Endothelial cell of umbilical vein (primary cell): ENCODE data around the gene DCK. TPM values are rescaled to one million over a fixed set of nuclear protein-coding genes. Genes with fewer than 3 reads are reported as not detected.
A peak's percentile ranks its signal among the peaks of the same experiment; 100 is the strongest.

Experiments used
- BruUV-seq: library from RNA; stranded (reverse); fragments of 400-500 nt; replicated peaks from 2 replicates; lab custom pipeline; 2021; lab: Mats Ljungman, UMichigan
- CTCF ChIA-PET: fragments of 300-600, 350-600 bp; sonication (Branson Sonifier 250); formaldehyde crosslinking; loops from one replicate; lab custom pipeline; 2021; ENCODE audit warnings: antibody characterized with exemption, inconsistent platforms; lab: Charles Lee
- POLR2A ChIA-PET: fragments of 300-600, 350-600 bp; sonication (Branson Sonifier 250); formaldehyde crosslinking; loops from one replicate; lab custom pipeline; 2021; ENCODE audit warnings: antibody characterized with exemption, inconsistent platforms; lab: Charles Lee
- DNase-seq: peaks from one replicate; pipeline ENCODE4 v3.0.0-alpha.2; 2011; ENCODE audit warnings: low read depth, low spot score
- FAIRE-seq: peaks from 2 replicates; lab custom pipeline; 2011; peaks lifted over from hg19 to GRCh38; lab: Jason Lieb, UNC
- H2AFZ ChIP-seq: 2 replicates; pipeline ENCODE4 v1.6.0; 2012; ENCODE audit warnings: low read depth, low read length, control low read depth, inconsistent platforms
- H3K27ac ChIP-seq: 2 replicates; pipeline ENCODE4 v1.5.1; 2011; ENCODE audit warnings: low read depth, mild to moderate bottlenecking, control low read depth, low read length, moderate library complexity; ENCODE audit not compliant: insufficient read depth
- H3K27me3 ChIP-seq, 2 experiments: 2 replicates each; pipeline versions ENCODE4 v1.6.0 to v1.6.1; 2011; ENCODE audit warnings: low read length in 2 of 2, mixed read lengths in 1 of 2; ENCODE audit not compliant: control insufficient read depth in 2 of 2, insufficient read depth in 2 of 2
- H3K36me3 ChIP-seq, 2 experiments: 2 replicates in 1 of 2; 3 replicates in 1 of 2; pipeline ENCODE4 v1.5.1; 2011; ENCODE audit warnings: low read length in 2 of 2, mild to moderate bottlenecking in 1 of 2, moderate library complexity in 1 of 2; ENCODE audit not compliant: control insufficient read depth in 2 of 2, insufficient read depth in 2 of 2; ENCODE audit errors: extremely low read depth in 1 of 2
- H3K4me1 ChIP-seq: 3 replicates; pipeline ENCODE4 v1.5.1; 2011; ENCODE audit warnings: mild to moderate bottlenecking, low read length; ENCODE audit not compliant: control insufficient read depth, insufficient read depth; ENCODE audit errors: extremely low read depth
- H3K4me2 ChIP-seq: 2 replicates; pipeline ENCODE4 v1.6.1; 2011; ENCODE audit warnings: low read length, control low read depth, mixed read lengths; ENCODE audit not compliant: insufficient read depth
- H3K4me3 ChIP-seq, 3 experiments: fragments of 200-600 bp in 1 of 3; sonication (generic), shearing (Covaris generic) in 1 of 3; replicated peaks in 1 of 3; 2 replicates each; pipeline ENCODE4 v1.5.1; 2011 to 2016; ENCODE audit warnings: control low read depth in 3 of 3, low read length in 3 of 3, mild to moderate bottlenecking in 2 of 3, inconsistent platforms in 1 of 3, low read depth in 1 of 3, moderate library complexity in 1 of 3; ENCODE audit not compliant: insufficient read depth in 1 of 3
- H3K79me2 ChIP-seq: 2 replicates; pipeline ENCODE4 v1.6.0; 2012; ENCODE audit warnings: low read length, inconsistent platforms; ENCODE audit not compliant: control insufficient read depth, insufficient read depth
- H3K9ac ChIP-seq: replicated peaks from 2 replicates; pipeline ENCODE3; 2011; ENCODE audit warnings: low read length, control low read depth; ENCODE audit not compliant: insufficient read depth; ENCODE audit errors: extremely low read depth
- H3K9me1 ChIP-seq: replicated peaks from 3 replicates; pipeline ENCODE4 v1.6.0; 2011; ENCODE audit warnings: mild to moderate bottlenecking, low read length; ENCODE audit not compliant: control insufficient read depth, insufficient read depth; ENCODE audit errors: extremely low read depth
- H3K9me3 ChIP-seq: replicated peaks from 2 replicates; pipeline ENCODE4 v1.5.1; 2012; ENCODE audit warnings: low read length, inconsistent platforms; ENCODE audit not compliant: control insufficient read depth, insufficient read depth
- H4K20me1 ChIP-seq: replicated peaks from 2 replicates; pipeline ENCODE3; 2011; ENCODE audit warnings: mild to moderate bottlenecking, low read length; ENCODE audit not compliant: control insufficient read depth, insufficient read depth; ENCODE audit errors: extremely low read depth
- EZH2 ChIP-seq: IDR thresholded peaks from 2 replicates; pipeline ENCODE4 v1.6.1; 2012; ENCODE audit warnings: borderline replicate concordance, low read depth, mild to moderate bottlenecking, moderate library complexity, low read length, inconsistent platforms; ENCODE audit not compliant: severe bottlenecking
- FOS ChIP-seq: IDR thresholded peaks from 2 replicates; pipeline ENCODE4 v1.6.1; 2011; ENCODE audit warnings: mild to moderate bottlenecking, low read length, moderate library complexity, borderline replicate concordance; ENCODE audit not compliant: insufficient read depth
- GATA2 ChIP-seq: IDR thresholded peaks from 2 replicates; pipeline ENCODE4 v1.7.0; 2011; ENCODE audit warnings: low read depth, mild to moderate bottlenecking, moderate library complexity, mixed read lengths, low read length; ENCODE audit not compliant: insufficient read length, insufficient read depth
- JUN ChIP-seq: IDR thresholded peaks from 2 replicates; pipeline ENCODE4 v1.6.1; 2011; ENCODE audit warnings: borderline replicate concordance, low read depth; ENCODE audit not compliant: insufficient read length, insufficient read depth
- MAX ChIP-seq: IDR thresholded peaks from 2 replicates; pipeline ENCODE4 v1.6.1; 2011; ENCODE audit not compliant: insufficient read depth, insufficient read length
- MYC ChIP-seq: IDR thresholded peaks from one replicate; pipeline ENCODE4 v1.6.1; 2011; ENCODE audit warnings: mild to moderate bottlenecking, low read depth, low read length
- POLR2A ChIP-seq: IDR thresholded peaks from 2 replicates; pipeline ENCODE4 v1.6.1; 2012; ENCODE audit warnings: low read depth, mild to moderate bottlenecking, control low read depth, low read length
- POLR2AphosphoS5 ChIP-seq: IDR thresholded peaks from 2 replicates; pipeline ENCODE4 v1.6.1; 2012; ENCODE audit warnings: low read depth, mild to moderate bottlenecking, control low read depth, low read length, moderate library complexity; ENCODE audit not compliant: insufficient read depth
- dilution Hi-C: fragments of 300-500 bp; cut with MboI; formaldehyde crosslinking; loops from one replicate; pipeline ENCODE4 v1.15.0; 2019; ENCODE audit warnings: low sequenced_read_pairs; ENCODE audit not compliant: extremely low pct_ligation_motif_present
- intact Hi-C: fragments of 100-400 bp; cut with micrococcal nuclease; formaldehyde crosslinking; loops from one replicate; pipeline ENCODE4 v1.10.0; 2022
- polyA plus RNA-seq, 4 experiments: library from polyadenylated mRNA; depleted of rRNA in 3 of 4; stranded (reverse) in 3 of 4; unstranded in 1 of 4; fragments of >200 nt; gene quantifications; 2 replicates each; pipeline versions ENCODE4 v1.2.1 to v1.2.3, GENCODE V29; 2011 to 2012; ENCODE audit warnings: missing spikeins in 1 of 4
- total RNA-seq: library from RNA; stranded (reverse); gene quantifications from 2 replicates; pipeline ENCODE4 v1.2.3, GENCODE V29; 2021
- TF ChIP-seq, protein P1 (sequence below), 2 donors: IDR thresholded peaks; 1 replicate in 1 of 2; 2 replicates in 1 of 2; pipeline ENCODE4 v1.5.1; 2011; ENCODE audit warnings: low read length in 2 of 2, mild to moderate bottlenecking in 2 of 2, moderate library complexity in 2 of 2, control low read depth in 1 of 2, inconsistent platforms in 1 of 2, low read depth in 1 of 2; ENCODE audit not compliant: insufficient read depth in 1 of 2; ENCODE audit errors: extremely low read depth in 1 of 2

The DCK gene
- total and polyA plus RNA-seq, 2 donors (not counting 3 experiments of a cell fraction or from before 2014, with no cell fraction given) = 4.8 to 19.9 TPM

GRCh38 chr4:71074452-71075299 is 81.2 kb downstream of the DCK start:
- H2AFZ ChIP-seq = no peak overlapping the region
- H3K4me2 ChIP-seq = no peak overlapping the region
- no peaks in the 10 kb centered on the region for H3K36me3 ChIP-seq
- DNase-seq (no peak), FAIRE-seq (peak; percentile 12)
- ChIA-PET POLR2A (no interaction called here), CTCF (no interaction called here)
- intact Hi-C loops = no loop called here
- BruUV-seq = no TSS peak
- H3K9ac ChIP-seq = no peak overlapping the region
- no peaks in the 10 kb centered on the region for H3K9me3 ChIP-seq
- dilution Hi-C loops = no loop called here
- H3K9me1 ChIP-seq = no peaks in the 10 kb centered on the region
- no peaks in the 10 kb centered on the region for H3K79me2 ChIP-seq
- no peak overlapping the region for H3K27ac ChIP-seq
- H4K20me1 ChIP-seq = no peaks in the 10 kb centered on the region
- no peaks in the 10 kb centered on the region for H3K4me1 ChIP-seq
- no peak overlapping the region for H3K4me3 ChIP-seq
- TF ChIP-seq MYC = no peak
- TF ChIP-seq POLR2A = no peak
- TF ChIP-seq POLR2AphosphoS5 = no peak
- no peak for TF ChIP-seq MAX
- TF ChIP-seq GATA2 = no peak
- no peak for TF ChIP-seq JUN
- no peak for TF ChIP-seq EZH2
- TF ChIP-seq, protein P1, sequence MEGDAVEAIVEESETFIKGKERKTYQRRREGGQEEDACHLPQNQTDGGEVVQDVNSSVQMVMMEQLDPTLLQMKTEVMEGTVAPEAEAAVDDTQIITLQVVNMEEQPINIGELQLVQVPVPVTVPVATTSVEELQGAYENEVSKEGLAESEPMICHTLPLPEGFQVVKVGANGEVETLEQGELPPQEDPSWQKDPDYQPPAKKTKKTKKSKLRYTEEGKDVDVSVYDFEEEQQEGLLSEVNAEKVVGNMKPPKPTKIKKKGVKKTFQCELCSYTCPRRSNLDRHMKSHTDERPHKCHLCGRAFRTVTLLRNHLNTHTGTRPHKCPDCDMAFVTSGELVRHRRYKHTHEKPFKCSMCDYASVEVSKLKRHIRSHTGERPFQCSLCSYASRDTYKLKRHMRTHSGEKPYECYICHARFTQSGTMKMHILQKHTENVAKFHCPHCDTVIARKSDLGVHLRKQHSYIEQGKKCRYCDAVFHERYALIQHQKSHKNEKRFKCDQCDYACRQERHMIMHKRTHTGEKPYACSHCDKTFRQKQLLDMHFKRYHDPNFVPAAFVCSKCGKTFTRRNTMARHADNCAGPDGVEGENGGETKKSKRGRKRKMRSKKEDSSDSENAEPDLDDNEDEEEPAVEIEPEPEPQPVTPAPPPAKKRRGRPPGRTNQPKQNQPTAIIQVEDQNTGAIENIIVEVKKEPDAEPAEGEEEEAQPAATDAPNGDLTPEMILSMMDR (IDR thresholded peaks at IDR 0.05; ENCODE audit: extremely low read depth in 1 of 2, insufficient read depth in 1 of 2, low read depth in 1 of 2, low read length in 2 of 2) = no peak
- no peak for TF ChIP-seq FOS
- peaks cover 0 to 4% of the 10 kb centered on the region in 2 experiments for H3K27me3 ChIP-seq

Other genes starting within 250 kb of the DCK start
- gene GRSF1, start 153.8 kb upstream of the DCK start, total RNA-seq = 70.7 and 71.6 TPM in 2 replicates
- gene GRSF1, start 153.8 kb upstream of the DCK start, polyA plus RNA-seq = 26.2 and 29.1 TPM in 2 replicates
- gene MOB1B, start 91.3 kb upstream of the DCK start, total RNA-seq = 23.9 and 25.9 TPM in 2 replicates
- 2.6 and 4.3 TPM in 2 replicates for gene MOB1B, start 91.3 kb upstream of the DCK start, polyA plus RNA-seq